ENCODE results near the gene CPM. TPM values are rescaled to one million over a fixed set of nuclear protein-coding genes. Genes with fewer than 3 reads are reported as not detected.

Gene CPM
- total and polyA plus RNA-seq, 2 of the 4 experiments (the other 2 are of a cell fraction): 2.0 to 8.8 TPM

DNA sequence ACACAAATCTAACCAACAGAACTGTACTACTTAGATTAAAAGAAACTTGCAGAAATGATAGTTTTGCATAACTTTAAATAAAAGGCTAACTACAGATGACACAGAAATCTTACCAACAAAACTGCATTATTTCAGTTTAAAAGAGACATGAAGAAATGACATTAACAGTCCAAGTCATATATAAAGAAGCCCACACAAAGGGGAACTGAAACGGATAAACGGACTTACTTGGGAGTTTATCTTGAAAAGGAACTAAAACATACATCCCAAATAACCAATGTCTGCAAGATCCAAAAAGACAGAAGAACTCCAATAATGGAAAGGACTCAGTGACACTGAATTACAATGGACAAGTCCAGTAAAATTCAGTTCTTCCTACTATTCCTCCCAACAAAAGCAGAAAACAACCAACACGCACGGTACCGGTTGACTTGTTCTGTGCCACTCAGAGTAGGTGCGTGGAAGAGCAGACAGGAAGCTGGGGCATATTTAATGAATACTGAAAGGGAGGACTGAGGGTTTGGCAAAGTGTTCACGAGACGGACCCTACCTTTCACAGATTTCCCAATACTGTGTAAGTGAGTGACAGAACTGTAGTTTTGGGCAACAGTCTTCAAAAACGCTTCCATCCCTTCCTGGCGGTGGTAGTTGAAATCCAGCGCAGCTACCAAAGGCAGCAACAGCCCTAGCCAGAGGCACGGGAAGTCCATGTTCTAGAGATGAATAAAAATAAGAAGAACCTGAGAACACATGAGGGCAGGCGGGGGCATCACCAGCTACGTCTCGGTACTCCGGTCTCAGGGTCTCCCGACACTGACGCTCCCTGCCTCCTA lies 627 bp downstream of the CPM start (continued):
- no peak for TF ChIP-seq BHLHE40 (IDR thresholded peaks at IDR 0.05; ENCODE audit: low read depth, low read length)

DNA sequence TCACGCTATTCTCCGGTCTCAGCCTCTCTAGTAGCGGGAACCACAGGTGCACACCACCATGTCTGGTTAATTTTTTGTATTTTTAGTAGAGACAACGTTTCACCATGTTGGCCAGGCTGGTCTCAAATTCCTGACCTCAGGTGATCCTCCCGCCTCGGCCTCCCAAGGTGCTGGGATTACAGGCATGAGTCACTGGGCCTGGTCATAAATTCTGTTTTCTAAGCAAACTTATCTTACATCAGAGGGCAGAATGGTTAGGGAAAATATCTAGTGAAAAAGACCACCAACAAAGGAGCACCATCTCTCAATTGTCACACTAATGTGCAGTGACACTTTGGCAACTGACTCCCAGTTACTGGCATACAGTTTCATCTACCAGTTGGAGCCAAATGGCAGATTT lies 2.8 kb downstream of the CPM start:
- Histone ChIP-seq H2AK5ac (ENCODE audit: low read depth, low read length) (no peak overlapping the region), H4K5ac (ENCODE audit: low read depth, low read length) (no peak overlapping the region), H2AK9ac (replicated peaks; ENCODE audit: low read depth, low read length, poor library complexity) (no peak overlapping the region), H4K8ac (ENCODE audit: low read depth in 2 of 2, low read length in 2 of 2) (no peak overlapping the region), H3K79me1 (ENCODE audit: low read depth in 1 of 2, low read length in 2 of 2) (no peaks in the 10 kb centered on the region), H3K4me3 (ENCODE audit: insufficient read depth, low read depth, low read length) (no peak overlapping the region), H2BK20ac (ENCODE audit: low read depth, low read length) (no peak overlapping the region), H3K9ac (ENCODE audit: low read depth, low read length) (no peak overlapping the region), H2BK5ac (ENCODE audit: low read depth, low read length, poor library complexity, severe bottlenecking) (no peak overlapping the region), H3K4me1 (ENCODE audit: control insufficient read depth, insufficient read depth, low read length) (no peaks in the 10 kb centered on the region), H2BK120ac (ENCODE audit: low read depth, low read length) (no peak overlapping the region), H4K91ac (ENCODE audit: insufficient read depth, low read depth, low read length) (no peak overlapping the region), H3K18ac (ENCODE audit: low read depth, low read length) (no peak overlapping the region), H2AFZ (replicated peaks; ENCODE audit: low read length, poor library complexity) (no peak overlapping the region), H3K27ac (ENCODE audit: insufficient read depth, low read length) (no peak overlapping the region), H3K56ac (ENCODE audit: extremely low read depth, insufficient read depth, low read length) (no peak overlapping the region), H3K9me3 (ENCODE audit: control insufficient read depth, insufficient read depth, low read length) (no peaks in the 10 kb centered on the region), H3K4ac (ENCODE audit: low read depth, low read length) (no peak overlapping the region), H3K27me3 (ENCODE audit: control insufficient read depth, insufficient read depth, low read length) (peaks cover 5% of the 10 kb centered on the region), H4K20me1 (ENCODE audit: insufficient read depth, low read length) (no peaks in the 10 kb centered on the region), H3K9me1 (ENCODE audit: insufficient read depth, low read length) (no peaks in the 10 kb centered on the region), H3K14ac (replicated peaks; ENCODE audit: low read depth, low read length) (no peak overlapping the region), H2BK15ac (ENCODE audit: low read depth, low read length) (no peak overlapping the region), H3K4me2 (ENCODE audit: low read depth, low read length) (no peak overlapping the region), H3K36me3 (ENCODE audit: control insufficient read depth, insufficient read depth, low read length) (no peaks in the 10 kb centered on the region), H3K23ac (ENCODE audit: low read depth, low read length) (no peak overlapping the region)
- no CpG with 5 or more reads among the region's 6 CpGs for WGBS, 2 experiments (ENCODE audit: extremely low coverage in 2 of 2, insufficient read length in 1 of 2)
- POLR2A ChIA-PET (ENCODE audit: unreplicated experiment): no interaction called here
- DNase-seq: no peak
- intact Hi-C loops (cut with micrococcal nuclease): no loop called here
- ATAC-seq (ENCODE audit: low read depth): no peak
- no peak for TF ChIP-seq MAFK (IDR thresholded peaks at IDR 0.05; ENCODE audit: low read depth, low read length)
- TF ChIP-seq SMC3 (IDR thresholded peaks at IDR 0.05; ENCODE audit: low read depth, low read length): no peak
- TF ChIP-seq, protein P1, sequence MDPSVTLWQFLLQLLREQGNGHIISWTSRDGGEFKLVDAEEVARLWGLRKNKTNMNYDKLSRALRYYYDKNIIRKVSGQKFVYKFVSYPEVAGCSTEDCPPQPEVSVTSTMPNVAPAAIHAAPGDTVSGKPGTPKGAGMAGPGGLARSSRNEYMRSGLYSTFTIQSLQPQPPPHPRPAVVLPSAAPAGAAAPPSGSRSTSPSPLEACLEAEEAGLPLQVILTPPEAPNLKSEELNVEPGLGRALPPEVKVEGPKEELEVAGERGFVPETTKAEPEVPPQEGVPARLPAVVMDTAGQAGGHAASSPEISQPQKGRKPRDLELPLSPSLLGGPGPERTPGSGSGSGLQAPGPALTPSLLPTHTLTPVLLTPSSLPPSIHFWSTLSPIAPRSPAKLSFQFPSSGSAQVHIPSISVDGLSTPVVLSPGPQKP (IDR thresholded peaks at IDR 0.05; ENCODE audit: borderline replicate concordance, low read depth, low read length): no peak
- no peak for TF ChIP-seq CHD1 (IDR thresholded peaks at IDR 0.05; ENCODE audit: low read depth, low read length)
- no peak for TF ChIP-seq FOS (IDR thresholded peaks at IDR 0.05; ENCODE audit: low read depth, low read length)
- CTCF ChIA-PET: interaction anchor here (0.9 kb wide), 1 partner anchor 18 kb away, joined by 3 read pairs; no protein-coding TSS in a partner anchor
- in situ Hi-C loops (cut with MboI; ENCODE audit: low sequenced_read_pairs): no loop called here
- no TSS peak for BruUV-seq (replicated peaks)
- dilution Hi-C loops (cut with HindIII; ENCODE audit: low sequenced_read_pairs, unreplicated experiment): no loop called here
